G401 (cell line): ENCODE results near the gene TYW1B. TPM values are rescaled to one million over a fixed set of nuclear protein-coding genes. Genes with fewer than 3 reads are reported as not detected.
"Not testable (repeated sequence)": the region's sequence is repeated elsewhere in the genome, so short reads cannot be mapped to it uniquely, and the experiment has no call there.

ENCODE experiments used
- DNase-seq: peaks from one replicate; pipeline ENCODE4 v3.0.0-alpha.2; 2015; ENCODE audit warnings: low spot score
- in situ Hi-C: cut with HindIII; loops from 2 replicates; pipeline ENCODE4 v1.10.0; 2016; ENCODE audit warnings: low sequenced_read_pairs, mixed read lengths
- total RNA-seq: library from RNA; depleted of rRNA; stranded (reverse); fragments of >200 nt; shearing (Covaris generic); gene quantifications from 2 replicates; pipeline ENCODE4 v1.2.3, GENCODE V29; 2014

The TYW1B gene
- total RNA-seq, 1 experiment from 2014 or later, result 0.61 TPM

DNA sequence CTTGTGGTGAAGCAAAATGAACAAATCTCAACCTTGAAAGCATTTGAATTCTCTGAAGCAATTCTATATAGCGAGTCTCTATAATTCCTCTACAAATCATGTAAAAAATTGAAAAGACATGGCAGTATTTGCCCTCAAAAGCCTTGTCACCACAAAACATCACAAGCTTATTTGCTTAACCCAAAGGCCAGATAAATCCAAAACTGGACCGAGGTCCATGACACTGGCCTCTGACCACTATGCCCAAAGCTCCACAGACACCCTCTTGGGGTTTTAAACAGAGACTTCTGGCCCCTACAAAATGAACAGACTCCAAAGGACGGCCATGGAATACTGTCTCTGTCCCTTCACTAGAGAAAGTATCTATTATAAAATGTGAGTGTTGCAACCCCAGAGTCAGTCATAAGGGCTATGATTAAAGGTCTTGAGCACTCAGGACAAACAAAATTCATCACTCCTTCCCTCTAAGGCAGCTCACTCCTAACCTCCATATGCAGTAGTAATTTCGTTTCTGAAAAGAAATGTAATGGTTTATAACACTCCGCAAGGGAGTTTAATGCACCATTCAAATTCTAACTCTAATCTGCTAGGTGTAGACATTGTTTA, 47.6 kb downstream of the TYW1B start:
- in situ Hi-C loops, DNase-seq: not testable (repeated sequence)

GRCh38 chr7:72777167-72777566, 50.8 kb downstream of the TYW1B start:
- in situ Hi-C loops, DNase-seq: not testable (repeated sequence)

GRCh38 chr7:72772627-72773026, 55.4 kb downstream of the TYW1B start:
- in situ Hi-C loops, DNase-seq: not testable (repeated sequence)

- in situ Hi-C loops, DNase-seq: not testable (repeated sequence)
Measured at GRCh38 chr7:72766994-72767393, 61.0 kb downstream of the TYW1B start.

DNA sequence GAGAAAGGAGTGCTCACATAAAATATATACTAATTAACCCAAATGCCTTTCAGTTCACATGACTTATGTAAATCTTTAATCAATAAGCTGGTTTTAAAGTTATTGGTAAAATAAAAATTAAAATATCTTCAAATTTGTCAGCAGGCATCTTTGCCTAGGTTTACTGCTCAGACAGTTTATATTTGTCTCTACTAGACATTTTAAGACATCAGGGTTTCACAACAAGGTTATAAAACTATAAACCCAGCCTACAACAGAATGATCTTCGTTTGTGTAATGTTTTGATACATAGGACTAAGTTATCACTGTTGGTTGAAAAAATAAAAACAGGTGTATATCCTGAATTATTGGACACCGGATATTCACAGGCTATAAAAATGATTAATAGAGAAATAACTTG, 67.4 kb downstream of the TYW1B start:
- in situ Hi-C loops, result no loop called here
- no peak for DNase-seq

- no peak for DNase-seq
- in situ Hi-C loops, result no loop called here
Measured at GRCh38 chr7:72754312-72754711, 73.7 kb downstream of the TYW1B start.

DNA sequence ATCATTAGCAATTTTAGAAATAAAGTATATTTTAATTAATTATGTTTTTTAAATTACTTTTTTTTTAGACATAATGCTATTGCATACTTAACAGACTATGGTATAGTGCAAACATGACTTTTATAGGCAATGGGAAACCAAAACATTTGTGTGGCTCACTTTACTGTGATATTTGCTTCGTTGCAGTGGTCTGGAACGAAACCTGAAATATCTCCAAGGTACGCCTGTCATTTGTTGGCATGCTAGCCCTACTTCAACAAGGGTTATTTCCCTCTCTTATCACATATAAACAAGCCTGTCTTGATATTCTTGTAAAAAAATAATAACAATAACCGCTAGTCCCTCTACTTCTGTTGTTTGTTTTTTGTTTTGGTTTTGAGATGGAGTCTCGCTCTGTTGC, 74.2 kb downstream of the TYW1B start:
- in situ Hi-C loops, result no loop called here

DNA sequence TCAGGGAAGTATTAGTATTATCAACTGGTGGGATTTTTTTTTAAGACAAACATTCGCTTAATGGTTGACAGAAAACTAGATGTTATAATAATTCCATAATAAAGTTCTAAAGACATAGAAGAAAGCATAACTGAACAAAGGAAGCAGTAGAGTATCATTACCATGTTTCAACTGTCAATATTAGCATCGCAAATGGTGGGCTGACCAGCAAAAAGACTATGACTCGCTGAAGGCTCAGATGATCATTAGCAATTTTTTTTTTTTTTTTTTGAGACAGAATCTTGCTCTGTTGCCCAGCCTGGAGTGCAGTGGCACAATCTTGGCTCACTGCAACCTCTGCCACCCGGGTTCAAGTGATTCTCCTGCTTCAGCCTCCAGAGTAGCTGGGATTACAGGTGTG, 74.8 kb downstream of the TYW1B start:
- in situ Hi-C loops, DNase-seq: not testable (repeated sequence)

More for the DNA sequence above, 74.2 kb downstream of the TYW1B start:
- DNase-seq, result no peak

GRCh38 chr7:72751978-72752377, 76.0 kb downstream of the TYW1B start:
- in situ Hi-C loops, result no loop called here
- no peak for DNase-seq

- in situ Hi-C loops, result no loop called here
- no peak for DNase-seq
Measured at GRCh38 chr7:72751378-72751777, 76.6 kb downstream of the TYW1B start.

- in situ Hi-C loops, DNase-seq: not testable (repeated sequence)
Measured at GRCh38 chr7:72748649-72749048, 79.4 kb downstream of the TYW1B start.

DNA sequence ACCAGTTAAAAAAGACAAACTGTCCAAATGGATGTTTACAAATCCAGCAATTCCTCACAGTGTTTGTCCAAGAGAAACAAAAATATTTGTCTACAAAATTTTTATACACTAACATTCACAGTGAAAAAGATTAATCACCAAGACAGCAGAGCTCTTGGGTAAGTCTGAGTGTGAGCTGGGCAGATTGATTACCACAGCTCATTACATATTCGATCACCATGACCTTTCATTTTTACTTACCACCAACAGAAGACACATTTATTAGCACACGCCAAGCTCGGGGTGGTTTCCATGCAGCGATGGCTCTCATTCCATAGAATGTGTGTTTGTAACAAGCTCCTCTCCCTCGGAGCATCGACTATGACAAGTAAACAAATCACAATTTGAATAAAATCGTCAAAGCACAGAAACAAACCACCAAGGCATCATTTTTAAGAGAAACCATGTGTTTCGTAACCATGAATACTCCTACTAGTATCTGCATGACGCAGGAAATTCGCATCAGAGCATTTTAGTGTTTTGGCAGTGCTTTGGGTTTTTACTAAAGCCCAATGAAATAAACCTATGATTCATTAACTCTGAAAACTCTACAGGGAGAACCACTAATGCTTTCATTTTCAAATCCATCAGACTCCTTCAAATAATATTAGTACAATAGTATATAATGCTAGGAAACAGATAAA, 83.6 kb downstream of the TYW1B start:
- in situ Hi-C loops, DNase-seq: not testable (repeated sequence)

DNA sequence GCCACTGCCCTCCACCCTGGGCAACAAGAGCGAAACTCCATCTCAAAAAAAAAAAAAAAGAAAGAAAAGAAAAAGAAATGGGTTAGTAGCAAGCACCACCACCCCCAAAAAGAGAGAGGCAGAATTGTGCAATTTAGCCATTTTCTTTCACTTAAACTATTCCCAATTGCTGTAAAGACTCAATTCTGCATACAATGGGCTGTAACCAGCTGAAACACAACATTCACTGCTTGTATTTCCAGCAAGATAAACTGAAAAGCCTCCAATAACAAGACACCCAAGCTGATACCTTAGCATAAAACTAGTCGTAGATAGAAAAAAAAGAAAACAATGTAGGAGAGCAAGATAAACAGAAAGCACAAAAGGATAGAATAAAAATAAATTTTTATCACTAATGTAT, 84.2 kb downstream of the TYW1B start:
- in situ Hi-C loops, DNase-seq: not testable (repeated sequence)

DNA sequence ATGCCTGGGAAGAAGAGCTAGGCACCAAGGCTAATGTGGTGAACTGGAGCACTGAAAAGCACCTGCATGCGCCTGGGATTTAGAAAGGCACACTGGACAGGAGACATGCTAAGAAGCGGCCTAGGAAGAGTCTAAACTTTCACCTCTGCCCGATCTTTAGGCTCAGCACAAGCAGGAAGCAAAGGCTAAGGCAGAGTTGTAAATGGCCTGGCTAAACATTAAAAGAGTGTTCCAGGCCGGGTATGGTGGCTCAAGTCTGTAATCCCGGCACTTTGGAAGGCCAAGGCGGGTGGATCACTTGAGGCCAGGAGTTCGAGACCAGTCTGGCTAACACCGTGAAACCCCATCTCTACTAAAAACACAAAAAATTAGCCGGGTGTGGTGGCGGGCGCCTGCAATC, 88.3 kb downstream of the TYW1B start:
- DNase-seq, in situ Hi-C loops: not testable (repeated sequence)

DNA sequence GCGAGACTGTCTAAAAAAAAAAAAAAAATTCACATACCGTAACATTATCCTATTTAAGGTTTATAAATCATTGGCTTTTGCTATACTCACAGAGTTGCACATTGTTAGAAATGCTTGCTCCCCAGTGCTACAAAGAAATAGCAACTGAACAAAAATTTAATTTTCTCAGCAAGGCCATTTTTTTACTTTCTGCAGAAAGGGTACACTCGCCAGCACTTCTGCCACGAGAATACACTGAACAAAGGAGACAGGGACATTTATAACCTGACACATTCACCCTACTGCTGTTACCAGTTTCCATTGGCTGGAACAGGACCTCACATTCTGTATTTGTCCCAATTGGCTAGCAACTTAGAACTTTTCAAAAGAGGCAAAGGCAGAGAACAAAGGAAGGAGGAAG, 92.1 kb downstream of the TYW1B start:
- in situ Hi-C loops, result not testable (repeated sequence)

DNA sequence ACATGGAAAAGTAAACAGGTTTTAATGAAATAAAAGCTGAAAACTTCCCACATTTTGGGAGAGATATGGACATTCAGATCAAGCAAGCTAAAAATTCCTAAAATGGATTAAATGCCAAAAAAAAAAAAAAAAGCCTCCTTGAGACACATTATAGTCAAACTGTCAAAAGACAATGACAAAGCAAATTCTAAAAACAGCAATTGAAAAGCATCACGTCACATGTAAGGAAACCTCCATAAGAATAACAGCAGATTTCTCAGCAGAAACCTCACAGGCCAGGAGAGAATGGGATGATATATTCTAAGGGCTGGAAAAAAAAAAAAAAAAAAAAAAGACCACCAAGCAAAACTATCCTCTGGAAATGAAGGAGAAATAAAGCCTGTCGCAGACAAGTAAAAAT, 97.2 kb downstream of the TYW1B start:
- DNase-seq, in situ Hi-C loops: not testable (repeated sequence)

More for the DNA sequence above, 92.1 kb downstream of the TYW1B start:
- not testable (repeated sequence) for DNase-seq

DNA sequence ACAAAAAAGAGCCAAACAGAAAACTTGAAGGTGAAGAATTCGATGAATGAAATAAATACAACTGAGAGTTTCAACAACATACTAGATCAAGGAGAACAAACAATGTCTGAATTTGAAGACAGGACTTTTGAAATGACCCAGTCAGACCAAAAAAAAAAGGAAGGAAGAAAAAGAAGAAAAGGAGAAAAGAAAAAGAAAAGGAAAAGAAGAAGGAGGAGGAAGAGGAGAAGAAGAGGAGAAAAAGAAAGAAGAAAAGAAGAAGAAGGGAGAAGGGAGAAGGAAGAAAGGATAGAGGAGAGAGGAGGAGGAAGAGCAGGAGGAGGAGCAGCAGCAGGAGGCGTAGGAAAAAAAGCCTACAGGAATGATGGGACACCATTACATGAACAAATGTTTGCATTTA, 97.6 kb downstream of the TYW1B start:
- DNase-seq, in situ Hi-C loops: not testable (repeated sequence)

DNA sequence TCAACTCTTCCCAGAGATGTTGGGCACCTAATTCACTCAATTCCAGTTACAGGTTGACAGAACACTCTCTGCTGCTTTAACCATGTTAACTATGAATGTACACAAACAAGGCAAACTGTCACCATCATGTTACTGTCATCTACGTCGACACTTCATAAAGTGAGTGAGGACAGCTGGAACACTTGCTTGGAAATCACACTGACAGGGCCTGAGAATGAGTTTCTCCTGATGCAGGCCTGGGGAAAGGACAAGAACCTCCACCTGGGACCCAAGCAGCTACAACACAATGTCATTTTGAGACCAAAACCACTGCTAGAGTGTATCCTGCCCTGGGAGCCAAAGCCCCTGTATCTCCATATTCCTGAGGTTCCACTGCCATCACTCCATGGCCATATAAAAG, 98.9 kb downstream of the TYW1B start:
- in situ Hi-C loops, DNase-seq: not testable (repeated sequence)

DNA sequence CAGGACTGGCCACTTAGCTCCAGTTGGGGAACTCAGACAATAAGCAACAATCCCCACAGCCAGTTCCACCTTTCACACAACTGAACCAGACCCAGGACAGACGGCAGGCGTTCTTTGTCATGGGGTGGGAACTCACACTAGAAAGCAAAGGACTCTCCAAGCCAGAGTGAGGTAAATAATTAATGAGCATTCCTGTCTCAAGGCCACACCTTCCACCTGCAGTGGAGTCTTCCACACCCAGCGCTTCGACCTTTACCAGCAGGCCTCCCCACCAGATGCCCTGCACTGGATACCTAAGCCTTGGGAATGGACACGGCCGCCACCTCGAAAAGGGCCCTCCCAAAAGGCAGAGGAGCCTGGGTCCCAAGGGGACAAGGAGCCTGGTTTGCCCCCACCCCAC, 105.3 kb downstream of the TYW1B start:
- in situ Hi-C loops, DNase-seq: not testable (repeated sequence)

DNA sequence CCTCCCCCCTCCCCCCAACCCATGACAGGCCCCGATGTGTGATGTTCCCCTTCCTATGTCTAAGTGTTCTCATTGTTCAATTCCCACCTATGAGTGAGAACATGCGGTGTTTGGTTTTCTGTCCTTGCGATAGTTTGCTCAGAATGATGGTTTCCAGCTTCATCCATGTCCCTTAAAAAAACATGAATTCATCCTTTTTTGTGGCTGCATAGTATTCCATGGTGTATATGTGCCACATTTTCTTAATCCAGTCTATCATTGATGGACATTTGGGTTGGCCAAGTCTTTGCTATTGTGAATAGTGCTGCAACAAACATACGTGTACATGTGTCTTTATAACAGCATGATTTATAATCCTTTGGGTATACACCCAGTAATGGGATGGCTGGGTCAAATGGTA, 107.1 kb downstream of the TYW1B start:
- in situ Hi-C loops, DNase-seq: not testable (repeated sequence)
